Mucosa of stomach (tissue), 1 donor: ENCODE results near the gene SGPP2.

Experiments
- H3K27me3 ChIP-seq: one replicate; pipeline ENCODE4 v1.7.0; 2013; ENCODE audit warnings: mild to moderate bottlenecking, low read length; ENCODE audit not compliant: control insufficient read depth, insufficient read depth
- H3K36me3 ChIP-seq: one replicate; pipeline ENCODE4 v1.7.0; 2013; ENCODE audit warnings: low read length; ENCODE audit not compliant: control insufficient read depth, insufficient read depth
- H3K4me1 ChIP-seq: one replicate; pipeline ENCODE4 v1.7.0; 2013; ENCODE audit warnings: mild to moderate bottlenecking, low read length; ENCODE audit not compliant: control insufficient read depth, insufficient read depth
- H3K4me3 ChIP-seq: one replicate; pipeline ENCODE4 v1.7.0; 2013; ENCODE audit warnings: low read length
- H3K9ac ChIP-seq: one replicate; pipeline ENCODE4 v1.7.0; 2013; ENCODE audit warnings: mild to moderate bottlenecking, low read length, moderate library complexity
- H3K9me3 ChIP-seq: one replicate; pipeline ENCODE4 v1.7.0; 2013; ENCODE audit warnings: mild to moderate bottlenecking, low read length, moderate library complexity; ENCODE audit not compliant: control insufficient read depth
- donor health status: Pancreatic carcinoma.

The SGPP2 gene

GRCh38 chr2:222548992-222549391 lies 124.6 kb downstream of the SGPP2 start:
- no peak overlapping the region for H3K4me3 ChIP-seq
- H3K4me1 ChIP-seq = no peaks in the 10 kb centered on the region
- no peaks in the 10 kb centered on the region for H3K27me3 ChIP-seq
- no peaks in the 10 kb centered on the region for H3K9me3 ChIP-seq
- no peak overlapping the region for H3K9ac ChIP-seq
- H3K36me3 ChIP-seq = no peaks in the 10 kb centered on the region

DNA sequence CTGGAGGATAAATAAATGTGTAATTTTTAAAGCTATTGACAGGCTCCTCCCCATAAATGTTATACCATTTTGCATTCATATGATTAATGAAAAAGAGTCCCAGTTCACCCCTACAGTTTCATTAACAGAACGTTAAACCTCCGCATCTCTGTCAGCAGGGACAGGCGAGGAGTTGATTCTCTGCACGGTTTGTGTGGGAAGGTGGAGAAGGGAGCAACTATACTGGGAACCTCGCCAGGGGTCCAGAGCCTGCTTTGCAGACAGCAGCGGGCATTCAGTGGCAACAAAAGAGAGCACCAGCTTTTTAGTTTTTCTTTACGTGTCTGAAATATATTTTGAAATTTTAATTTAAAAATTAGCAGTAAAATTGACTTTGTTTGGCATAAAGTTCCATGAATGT lies 130.2 kb downstream of the SGPP2 start:
- Histone ChIP-seq H3K27me3 (no peaks in the 10 kb centered on the region), H3K9me3 (no peaks in the 10 kb centered on the region), H3K36me3 (no peaks in the 10 kb centered on the region), H3K4me1 (no peaks in the 10 kb centered on the region), H3K9ac (no peak overlapping the region), H3K4me3 (no peak overlapping the region)

DNA sequence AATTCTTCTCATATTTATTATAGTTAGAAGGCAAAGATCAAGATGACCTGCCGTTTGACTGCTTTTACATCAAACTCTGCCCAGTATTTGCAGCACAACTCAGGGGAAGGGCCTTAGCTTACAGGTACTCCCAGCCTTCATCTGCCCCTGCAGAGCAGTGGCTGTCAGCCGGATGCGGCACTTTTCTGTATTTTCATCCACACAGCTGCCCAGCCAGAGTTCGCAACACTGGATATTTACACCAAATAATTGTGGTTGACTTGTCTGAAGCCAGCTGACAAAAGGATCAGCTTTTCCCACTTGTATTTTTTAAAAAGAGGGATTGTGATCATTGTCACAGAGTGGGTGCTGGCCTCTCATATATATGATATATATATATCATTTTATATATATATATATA lies 136.8 kb downstream of the SGPP2 start:
- Histone ChIP-seq H3K36me3 (no peaks in the 10 kb centered on the region), H3K9ac (no peak overlapping the region), H3K4me3 (no peak overlapping the region), H3K27me3 (no peaks in the 10 kb centered on the region), H3K4me1 (no peaks in the 10 kb centered on the region), H3K9me3 (no peaks in the 10 kb centered on the region)

DNA sequence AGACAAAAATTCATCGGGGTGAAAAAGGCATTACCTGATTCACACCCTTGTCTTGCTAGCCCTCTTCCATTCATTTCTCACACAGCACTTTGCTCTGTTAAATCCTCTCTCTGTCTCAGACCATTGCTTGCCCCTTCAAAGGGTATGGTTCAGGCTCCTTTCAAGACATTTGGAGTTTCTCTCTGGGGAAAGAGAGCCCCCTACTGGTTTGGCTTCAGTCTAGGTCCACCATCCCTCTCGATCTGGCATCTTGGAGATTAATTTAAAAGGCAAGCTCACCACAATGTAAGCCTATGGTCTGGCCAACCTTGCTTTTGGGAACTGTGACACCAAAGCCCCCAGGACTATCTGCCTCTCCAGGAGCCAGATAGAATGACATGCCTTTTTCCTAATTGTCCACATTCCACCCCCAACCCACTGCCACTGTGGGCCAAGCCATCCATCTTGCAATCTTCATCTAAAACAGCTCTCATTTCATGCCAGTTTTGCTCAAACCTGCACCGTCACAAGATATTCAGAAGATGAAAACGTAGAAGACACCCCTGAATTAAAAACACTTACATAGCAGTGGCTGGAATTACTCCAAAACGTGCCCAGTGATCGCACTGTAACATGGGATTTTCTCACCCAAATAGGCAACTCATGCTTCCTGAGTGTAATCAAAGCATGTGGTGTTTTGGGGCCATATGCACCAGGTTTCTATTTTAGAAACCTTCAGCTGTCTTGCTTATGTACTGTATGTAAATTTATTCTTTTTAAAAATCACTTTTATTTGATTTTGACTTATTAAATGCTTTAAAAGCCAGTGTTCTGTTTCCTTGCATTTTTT lies 137.7 kb downstream of the SGPP2 start:
- no peaks in the 10 kb centered on the region for H3K27me3 ChIP-seq
- no peak overlapping the region for H3K4me3 ChIP-seq
- no peak overlapping the region for H3K9ac ChIP-seq
- H3K4me1 ChIP-seq = no peaks in the 10 kb centered on the region
- no peaks in the 10 kb centered on the region for H3K9me3 ChIP-seq
- H3K36me3 ChIP-seq = no peaks in the 10 kb centered on the region

- no peaks in the 10 kb centered on the region for H3K27me3 ChIP-seq
- H3K36me3 ChIP-seq = no peaks in the 10 kb centered on the region
- H3K9ac ChIP-seq = no peak overlapping the region
- no peaks in the 10 kb centered on the region for H3K4me1 ChIP-seq
- H3K4me3 ChIP-seq = no peak overlapping the region
- no peaks in the 10 kb centered on the region for H3K9me3 ChIP-seq
These were observed 138.9 kb downstream of the SGPP2 start for GRCh38 chr2:222563106-222563718.

DNA sequence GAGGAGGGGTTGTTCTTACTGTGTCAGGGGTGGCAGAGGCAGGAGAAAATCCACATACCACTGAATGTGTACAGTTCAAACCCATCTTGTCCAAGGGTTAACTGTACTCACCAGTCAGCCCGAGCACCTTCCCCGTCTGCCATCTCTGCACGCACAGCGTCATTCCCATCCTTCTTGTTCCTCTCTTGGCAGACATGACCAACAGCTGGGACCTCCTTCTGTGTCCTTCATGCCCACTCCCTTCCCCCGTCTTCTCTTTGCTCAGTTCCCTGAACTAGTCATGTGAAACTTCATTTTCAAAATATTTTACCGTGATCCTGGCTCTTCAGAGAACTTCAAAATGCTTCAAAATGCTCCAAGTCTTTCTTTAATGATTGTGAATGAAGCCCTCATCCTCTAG lies 139.6 kb downstream of the SGPP2 start:
- H3K9ac ChIP-seq = no peak overlapping the region
- no peaks in the 10 kb centered on the region for H3K36me3 ChIP-seq
- H3K9me3 ChIP-seq = no peaks in the 10 kb centered on the region
- H3K4me3 ChIP-seq = no peak overlapping the region
- H3K27me3 ChIP-seq = no peaks in the 10 kb centered on the region
- no peaks in the 10 kb centered on the region for H3K4me1 ChIP-seq

GRCh38 chr2:222566229-222566628 lies 141.9 kb downstream of the SGPP2 start:
- Histone ChIP-seq H3K4me1 (no peaks in the 10 kb centered on the region), H3K9ac (no peak overlapping the region), H3K36me3 (no peaks in the 10 kb centered on the region), H3K4me3 (no peak overlapping the region), H3K9me3 (no peaks in the 10 kb centered on the region), H3K27me3 (no peaks in the 10 kb centered on the region)

GRCh38 chr2:222568865-222569264 lies 144.5 kb downstream of the SGPP2 start:
- peaks cover 7% of the 10 kb centered on the region for H3K4me1 ChIP-seq
- no peak overlapping the region for H3K9ac ChIP-seq
- H3K27me3 ChIP-seq = no peaks in the 10 kb centered on the region
- peaks cover 4% of the 10 kb centered on the region for H3K36me3 ChIP-seq
- H3K9me3 ChIP-seq = no peaks in the 10 kb centered on the region
- no peak overlapping the region for H3K4me3 ChIP-seq

DNA sequence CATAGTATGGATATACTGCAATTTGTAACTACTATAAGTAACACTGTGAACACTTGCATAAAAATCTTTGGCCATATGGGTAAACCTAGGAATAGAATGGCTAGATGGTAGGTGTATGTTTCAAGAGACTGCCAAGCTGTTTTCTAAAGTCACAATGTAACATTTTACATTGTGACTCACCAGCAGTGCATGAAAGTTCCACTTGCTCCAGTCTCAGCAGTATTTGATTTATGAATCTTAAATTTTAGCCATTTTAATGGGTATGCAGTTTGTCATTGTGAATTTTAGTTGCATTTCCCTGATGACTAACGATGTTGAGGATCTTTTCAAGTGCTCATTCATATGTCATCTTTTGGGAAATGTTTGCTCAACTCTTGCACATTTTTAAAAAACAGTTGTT lies 145.5 kb downstream of the SGPP2 start:
- H3K36me3 ChIP-seq = peaks cover 4% of the 10 kb centered on the region
- no peaks in the 10 kb centered on the region for H3K9me3 ChIP-seq
- peaks cover 7% of the 10 kb centered on the region for H3K4me1 ChIP-seq
- no peak overlapping the region for H3K9ac ChIP-seq
- H3K4me3 ChIP-seq = no peak overlapping the region
- no peaks in the 10 kb centered on the region for H3K27me3 ChIP-seq

DNA sequence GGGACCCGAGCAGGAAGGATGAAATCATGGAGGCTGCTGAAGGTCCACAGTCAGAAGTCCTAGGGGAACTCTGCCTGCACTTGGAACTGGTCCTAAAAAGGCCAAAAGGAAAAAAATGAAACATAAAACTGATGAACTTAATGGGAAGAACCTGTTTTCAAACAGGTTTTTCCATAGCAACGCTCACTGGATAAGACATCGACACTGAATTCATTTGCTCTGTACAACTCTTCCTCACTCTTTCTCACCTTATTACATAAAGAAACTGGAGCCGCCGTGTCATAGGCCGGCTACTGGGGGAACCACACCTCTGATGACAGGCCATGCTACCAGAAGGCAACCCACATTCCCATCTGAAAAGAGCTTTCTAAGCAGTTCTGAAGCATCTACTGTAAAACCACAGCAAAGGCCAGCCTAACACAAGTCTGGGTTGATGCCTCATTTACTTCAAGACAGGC lies 147.9 kb downstream of the SGPP2 start:
- Histone ChIP-seq H3K4me1 (peaks cover 7% of the 10 kb centered on the region), H3K27me3 (no peaks in the 10 kb centered on the region), H3K4me3 (no peak overlapping the region), H3K9ac (no peak overlapping the region), H3K9me3 (no peaks in the 10 kb centered on the region), H3K36me3 (peaks cover 4% of the 10 kb centered on the region)

- no peak overlapping the region for H3K9ac ChIP-seq
- peaks cover 7% of the 10 kb centered on the region for H3K4me1 ChIP-seq
- no peak overlapping the region for H3K4me3 ChIP-seq
- no peaks in the 10 kb centered on the region for H3K9me3 ChIP-seq
- H3K27me3 ChIP-seq = no peaks in the 10 kb centered on the region
- peaks cover 4% of the 10 kb centered on the region for H3K36me3 ChIP-seq
These were observed 148.4 kb downstream of the SGPP2 start for GRCh38 chr2:222572751-222573174.

DNA sequence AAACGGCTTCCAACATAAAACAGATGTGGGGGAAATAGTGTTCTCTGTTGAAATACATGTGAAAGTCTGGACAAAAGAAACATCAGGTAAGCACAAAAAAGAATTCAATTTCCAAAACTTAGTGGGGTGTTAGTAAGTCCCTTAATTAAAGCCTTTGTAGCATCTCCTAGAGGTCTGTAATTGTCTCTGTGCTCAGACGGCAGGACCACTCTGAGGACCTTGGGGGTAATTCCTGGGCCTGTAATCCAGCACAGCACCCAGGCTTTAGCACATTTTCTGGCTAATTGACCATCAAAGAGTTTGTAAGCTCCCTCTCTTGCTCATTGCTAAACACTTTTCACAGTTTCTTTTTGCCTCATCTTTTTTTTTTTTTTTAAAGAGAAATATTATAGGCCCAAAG lies 151.3 kb downstream of the SGPP2 start:
- no peak overlapping the region for H3K4me3 ChIP-seq
- no peak overlapping the region for H3K9ac ChIP-seq
- H3K36me3 ChIP-seq = peaks cover 4% of the 10 kb centered on the region
- H3K9me3 ChIP-seq = no peaks in the 10 kb centered on the region
- no peaks in the 10 kb centered on the region for H3K27me3 ChIP-seq
- peaks cover 7% of the 10 kb centered on the region for H3K4me1 ChIP-seq
